ENCODE results near the gene MBIP. TPM values are rescaled to one million over a fixed set of nuclear protein-coding genes. Genes with fewer than 3 reads are reported as not detected.

The MBIP gene
- total RNA-seq, 2 donors from 2014 or later: 17.8 to 19.3 TPM

GRCh38 chr14:36271939-36272907, 48.2 kb downstream of the MBIP start:
- DNase-seq (ENCODE audit: low spot score): no peak
- intact Hi-C loops (cut with DNase I): no loop called here

DNA sequence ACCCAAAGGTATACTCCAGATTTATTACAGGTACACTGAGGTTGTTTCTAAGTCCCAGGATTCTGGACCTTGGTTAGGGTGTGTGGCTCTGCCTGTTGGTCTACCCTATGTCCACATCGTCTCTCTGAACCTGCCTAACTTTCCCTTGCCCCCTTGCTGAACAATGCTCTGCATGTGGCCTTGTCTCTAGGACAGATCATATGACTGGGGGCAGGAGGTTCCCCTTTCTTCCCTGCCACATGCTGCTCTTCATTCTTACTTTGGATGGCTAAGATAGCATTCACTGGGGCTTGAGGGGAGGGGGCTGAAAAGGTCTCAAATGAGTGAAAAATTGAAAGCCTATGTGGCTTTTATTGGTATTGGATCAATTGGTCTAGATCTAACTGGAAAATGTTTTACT, 49.2 kb downstream of the MBIP start:
- DNase-seq (ENCODE audit: low spot score): no peak
- intact Hi-C loops (cut with DNase I): no loop called here

DNA sequence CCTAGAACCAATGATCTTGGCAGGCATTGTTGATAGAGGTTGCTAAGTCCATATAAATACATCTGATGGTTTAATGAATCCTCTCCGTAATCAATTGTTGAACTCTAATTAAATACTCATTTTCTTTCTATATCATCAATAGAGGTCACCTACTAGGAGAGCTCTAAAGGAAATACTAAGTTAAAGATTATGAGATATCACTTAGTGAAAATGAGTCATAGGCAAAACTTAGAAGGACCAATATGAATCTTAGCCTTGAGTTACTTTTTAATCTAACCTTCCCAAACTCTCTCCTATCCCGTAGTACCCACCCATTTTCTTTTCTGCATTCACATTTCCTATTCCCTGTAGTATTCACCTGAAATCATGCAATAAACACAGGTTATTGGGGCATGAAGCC, 50.2 kb downstream of the MBIP start:
- intact Hi-C loops (cut with DNase I): no loop called here
- no peak for DNase-seq (ENCODE audit: low spot score)

DNA sequence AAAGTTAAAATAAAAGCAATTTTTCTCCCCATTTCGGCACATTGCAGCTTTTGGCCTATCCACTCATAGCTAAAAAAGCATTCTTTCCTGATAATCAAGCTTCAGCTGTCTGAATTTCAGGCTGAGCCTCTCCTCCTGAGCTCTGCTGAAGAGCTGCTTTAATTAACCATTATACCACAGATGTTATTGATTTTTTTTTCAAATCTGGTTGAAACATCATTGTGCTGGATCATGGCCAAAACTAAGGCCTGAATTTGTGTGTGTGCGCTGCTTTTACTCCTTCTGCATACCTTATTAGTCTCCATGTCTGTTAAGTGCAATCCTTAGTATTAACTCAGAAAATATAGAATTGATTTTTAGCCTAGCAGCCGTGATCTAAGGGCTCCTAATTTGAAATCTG, 52.3 kb downstream of the MBIP start:
- intact Hi-C loops (cut with DNase I): no loop called here
- no peak for DNase-seq (ENCODE audit: low spot score)

GRCh38 chr14:36264595-36264994, 55.8 kb downstream of the MBIP start:
- no peak for DNase-seq (ENCODE audit: low spot score)
- intact Hi-C loops (cut with DNase I): no loop called here

DNA sequence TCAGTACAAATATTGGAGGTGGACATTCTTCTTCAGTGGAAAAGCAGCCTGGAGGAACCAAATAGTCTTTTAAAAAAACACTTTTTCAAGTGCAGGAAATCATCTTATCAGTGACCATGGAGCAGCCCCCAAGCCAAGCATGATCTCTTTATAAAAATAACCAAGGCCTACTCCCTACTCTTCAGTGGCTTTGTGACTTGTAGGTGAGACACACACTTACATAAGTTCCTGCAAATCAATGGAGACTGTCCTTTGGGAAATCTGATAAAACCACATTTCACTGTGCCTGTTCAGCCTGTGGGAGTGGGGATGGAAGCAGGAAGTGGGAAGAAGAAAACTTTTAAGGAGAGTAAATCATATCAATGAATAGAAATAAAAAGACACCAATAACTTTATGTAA, 56.3 kb downstream of the MBIP start:
- no peak for DNase-seq (ENCODE audit: low spot score)
- intact Hi-C loops (cut with DNase I): no loop called here

GRCh38 chr14:36260970-36261640, 59.3 kb downstream of the MBIP start:
- DNase-seq (ENCODE audit: low spot score): no peak
- intact Hi-C loops (cut with DNase I): no loop called here

- intact Hi-C loops (cut with DNase I): no loop called here
- DNase-seq (ENCODE audit: low spot score): no peak
Observed at GRCh38 chr14:36258241-36258640, 62.2 kb downstream of the MBIP start.

GRCh38 chr14:36256126-36256801, 64.2 kb downstream of the MBIP start:
- DNase-seq (ENCODE audit: low spot score): no peak
- intact Hi-C loops (cut with DNase I): no loop called here

GRCh38 chr14:36254020-36254624, 66.3 kb downstream of the MBIP start:
- no peak for DNase-seq (ENCODE audit: low spot score)
- intact Hi-C loops (cut with DNase I): no loop called here

Other genes starting within 250 kb of the MBIP start
- gene PTCSC3, start 143.9 kb downstream of the MBIP start, total RNA-seq: not detected
- not detected for gene NKX2-1, start 199.6 kb upstream of the MBIP start, total RNA-seq